Dendritic cell treated with granulocyte-macrophage colony-stimulating factor and Interleukin-4, amounts not matched to agents 40 ng/mL and 50 ng/mL, for 4 days (primary cell): ENCODE data around the gene AP3M1.
A peak's percentile ranks its signal among the peaks of the same experiment; 100 is the strongest.

ENCODE experiments used
- H3K27ac Mint-ChIP-seq: one replicate; pipeline ENCODE4 v1.8.0; 2022; ENCODE audit warnings: mild to moderate bottlenecking, mixed read lengths
- H3K27me3 Mint-ChIP-seq: one replicate; pipeline ENCODE4 v1.8.0; 2022; ENCODE audit warnings: mild to moderate bottlenecking, mixed read lengths
- H3K36me3 Mint-ChIP-seq: one replicate; pipeline ENCODE4 v1.8.0; 2022; ENCODE audit warnings: low read depth, mixed read lengths
- H3K4me1 Mint-ChIP-seq: one replicate; pipeline ENCODE4 v1.8.0; 2022; ENCODE audit warnings: low read depth, mixed read lengths
- H3K4me3 Mint-ChIP-seq: one replicate; pipeline ENCODE4 v1.8.0; 2022; ENCODE audit warnings: mild to moderate bottlenecking, moderate library complexity, mixed read lengths
- H3K9me3 Mint-ChIP-seq: one replicate; pipeline ENCODE4 v1.8.0; 2022; ENCODE audit warnings: mixed read lengths
- intact Hi-C: fragments of 100-400 bp; cut with micrococcal nuclease; formaldehyde crosslinking; loops from one replicate; pipeline ENCODE4 v1.15.0; 2022

The AP3M1 gene

DNA sequence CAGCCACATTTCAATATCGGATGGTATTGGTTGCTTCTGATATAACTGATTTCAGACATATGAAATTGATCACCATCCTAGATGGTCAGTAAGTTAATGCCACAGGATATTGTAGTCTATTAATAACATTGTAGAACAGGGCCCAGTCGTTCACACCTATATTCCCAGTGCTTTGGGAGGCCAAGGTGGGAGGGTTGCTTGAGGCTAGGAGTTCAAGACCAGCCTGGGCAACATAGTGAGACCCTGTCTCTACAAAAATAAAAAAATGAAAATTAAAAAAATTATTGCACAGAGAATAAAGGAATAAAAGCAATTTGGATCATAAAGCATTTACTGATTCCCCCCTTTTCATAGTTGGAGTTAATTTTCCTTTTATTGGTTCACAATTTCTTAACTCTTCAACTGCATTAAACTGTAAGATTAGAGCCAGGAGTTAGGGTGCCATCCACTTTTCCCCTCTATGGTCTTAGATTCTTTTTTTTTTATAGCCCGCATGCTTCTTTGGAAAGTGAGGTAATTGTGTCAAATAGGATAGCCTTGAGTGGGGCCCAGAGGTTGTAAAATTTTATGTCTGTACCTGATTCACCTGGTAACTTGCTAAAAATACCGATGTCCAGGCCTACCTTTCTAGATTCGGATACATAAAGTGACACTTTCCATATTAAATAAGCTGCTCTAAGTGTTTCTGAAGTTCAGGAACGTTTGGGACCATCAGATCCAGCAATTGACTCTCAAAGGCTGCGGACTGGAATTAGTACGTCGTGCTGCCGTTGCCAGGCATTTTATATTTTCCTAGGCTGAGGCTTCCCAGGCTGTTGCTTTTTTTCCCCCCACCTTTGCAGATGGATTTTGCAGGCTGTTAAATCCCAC is 25.1 kb upstream of the AP3M1 start:
- Mint-ChIP-seq H3K36me3 (peaks cover 9% of the 10 kb centered on the region), H3K27me3 (no peaks in the 10 kb centered on the region), H3K4me1 (peaks cover 35% of the 10 kb centered on the region), H3K4me3 (peak overlapping the region; percentile 95), H3K9me3 (no peaks in the 10 kb centered on the region), H3K27ac (peak overlapping the region; percentile 97)
- intact Hi-C loops, result loop anchor here (1.0 kb wide), 2 partner anchors 9 to 24 kb away; partner anchors contain the start of gene ADK

DNA sequence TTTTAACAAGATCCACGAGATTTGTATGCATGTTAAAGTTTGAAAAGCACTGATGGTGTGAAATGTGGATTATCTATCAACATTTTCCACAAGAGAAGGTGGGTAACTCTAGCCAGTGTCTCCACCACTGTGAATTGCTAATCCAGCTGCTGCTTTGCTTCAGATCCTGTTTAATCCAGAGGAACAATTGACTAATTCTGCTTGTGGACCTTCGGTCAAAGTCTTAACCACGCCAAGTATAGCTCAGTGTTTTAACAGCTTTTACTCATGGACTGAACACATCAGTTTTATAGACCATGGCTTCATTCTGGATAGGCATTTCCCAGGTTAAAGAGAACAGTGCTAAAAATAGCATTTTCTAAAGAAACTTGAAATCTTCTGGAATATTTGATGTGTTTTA is 23.9 kb upstream of the AP3M1 start:
- Mint-ChIP-seq H3K4me1 (peaks cover 31% of the 10 kb centered on the region), H3K36me3 (peaks cover 9% of the 10 kb centered on the region), H3K27ac (no peak overlapping the region), H3K9me3 (no peaks in the 10 kb centered on the region), H3K27me3 (no peaks in the 10 kb centered on the region), H3K4me3 (no peak overlapping the region)
- intact Hi-C loops, result no loop called here

DNA sequence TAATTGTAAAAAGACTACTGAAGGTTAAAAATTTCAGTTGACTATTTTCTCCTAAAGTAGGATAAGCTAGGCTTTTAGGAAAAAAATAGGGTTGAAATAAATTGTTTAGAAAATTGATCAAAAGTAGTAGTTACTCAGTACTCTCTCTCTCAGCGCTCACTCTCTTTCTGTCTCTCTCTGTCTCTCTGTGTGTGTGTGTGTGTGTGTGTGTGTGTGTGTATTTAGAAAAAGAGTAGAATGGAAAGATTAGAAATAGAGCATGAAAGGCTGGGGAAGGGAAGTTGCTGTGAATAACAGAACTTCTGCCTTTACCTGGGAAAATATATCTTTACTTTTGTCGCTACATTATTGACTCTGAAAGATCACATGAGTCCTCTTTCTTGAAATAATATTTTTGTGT is 21.0 kb upstream of the AP3M1 start:
- H3K27me3 Mint-ChIP-seq, result no peaks in the 10 kb centered on the region
- H3K9me3 Mint-ChIP-seq, result no peaks in the 10 kb centered on the region
- peaks cover 3% of the 10 kb centered on the region for H3K36me3 Mint-ChIP-seq
- peaks cover 34% of the 10 kb centered on the region for H3K4me1 Mint-ChIP-seq
- no peak overlapping the region for H3K4me3 Mint-ChIP-seq
- peak overlapping the region; percentile 53 for H3K27ac Mint-ChIP-seq
- intact Hi-C loops, result no loop called here

DNA sequence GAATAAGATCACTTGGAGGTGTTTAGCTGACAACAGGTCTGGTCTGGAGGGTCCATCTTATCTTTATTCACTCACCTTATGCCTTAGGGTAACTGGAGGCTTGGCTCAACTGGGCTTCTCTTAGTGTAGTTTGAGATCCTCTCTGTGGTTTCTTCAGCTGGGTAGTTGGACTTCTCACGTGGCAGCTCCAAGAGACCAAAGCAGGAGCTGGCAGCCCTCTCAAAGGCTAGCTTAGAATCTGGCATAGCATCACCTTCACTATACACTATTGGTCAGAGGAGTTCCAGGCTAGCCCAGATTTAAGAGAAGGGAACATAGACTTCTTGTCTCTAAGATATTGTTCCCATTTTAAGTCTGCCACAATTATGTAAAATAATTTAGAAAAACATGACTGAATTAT is 16.8 kb upstream of the AP3M1 start:
- Mint-ChIP-seq H3K27me3 (no peaks in the 10 kb centered on the region), H3K4me1 (peaks cover 35% of the 10 kb centered on the region), H3K9me3 (no peaks in the 10 kb centered on the region), H3K4me3 (no peak overlapping the region), H3K27ac (peak overlapping the region; percentile 93), H3K36me3 (peaks cover 2% of the 10 kb centered on the region)
- intact Hi-C loops, result no loop called here

DNA sequence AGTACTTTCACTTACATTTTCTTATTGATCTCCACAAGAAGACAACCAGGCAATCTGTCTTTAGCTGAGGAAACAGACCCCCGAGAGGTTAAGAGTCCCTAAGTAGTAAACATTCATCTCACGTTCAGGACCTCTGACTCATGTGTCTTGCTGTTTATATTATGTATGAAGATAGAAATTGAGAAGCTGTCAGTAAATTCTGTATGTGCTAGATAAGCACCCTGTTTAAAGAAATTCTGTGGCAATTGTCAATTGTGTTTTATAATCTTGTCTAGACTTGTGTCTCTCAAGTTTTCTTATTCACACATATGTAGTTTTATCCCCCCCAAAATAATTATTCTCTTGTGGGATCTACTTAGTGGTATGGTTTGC is 14.9 kb upstream of the AP3M1 start:
- H3K4me1 Mint-ChIP-seq, result peaks cover 27% of the 10 kb centered on the region
- intact Hi-C loops, result no loop called here
- H3K4me3 Mint-ChIP-seq, result no peak overlapping the region
- H3K27me3 Mint-ChIP-seq, result no peaks in the 10 kb centered on the region
- peak overlapping the region; percentile 79 for H3K27ac Mint-ChIP-seq
- no peaks in the 10 kb centered on the region for H3K9me3 Mint-ChIP-seq
- H3K36me3 Mint-ChIP-seq, result peaks cover 6% of the 10 kb centered on the region

DNA sequence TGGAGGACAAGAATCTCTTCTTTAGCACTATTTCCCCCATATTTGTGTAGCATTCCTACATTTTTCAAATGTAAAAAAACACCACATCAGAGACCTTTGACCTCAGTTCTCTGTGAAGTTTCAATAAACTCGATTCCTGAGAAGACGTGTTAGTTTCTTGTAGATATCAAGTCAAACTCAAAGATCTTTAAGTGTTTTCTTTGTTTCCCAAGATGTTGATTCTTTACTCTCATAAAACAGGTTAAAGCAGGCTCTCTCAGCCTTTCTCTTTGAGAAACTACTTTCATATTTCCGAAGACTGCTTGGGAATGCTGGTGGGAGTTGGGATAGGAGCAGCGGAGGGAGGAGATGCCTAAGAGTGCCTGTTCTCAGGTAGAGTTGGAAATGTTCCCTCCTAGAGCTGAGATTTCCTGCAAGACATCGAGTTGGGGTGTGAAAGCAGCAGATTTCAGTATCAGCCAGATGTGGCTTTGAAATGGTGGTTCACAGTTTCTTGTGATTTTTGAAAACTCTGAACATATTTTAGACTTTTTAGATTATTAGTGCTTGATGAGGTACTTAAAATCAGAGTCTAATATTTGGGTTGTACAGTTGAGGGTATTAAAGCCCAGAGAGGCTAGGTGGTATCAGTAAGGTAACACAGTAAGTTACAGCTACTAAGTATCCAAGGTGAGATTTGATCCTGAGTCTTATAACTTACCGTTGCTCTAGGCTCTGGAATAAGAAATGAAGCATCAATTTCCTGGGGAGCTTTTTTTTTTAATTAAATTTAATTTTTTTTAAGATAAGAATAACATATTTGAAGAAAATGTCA is 14.3 kb upstream of the AP3M1 start:
- Mint-ChIP-seq H3K27me3 (no peaks in the 10 kb centered on the region), H3K27ac (peak overlapping the region; percentile 22), H3K4me3 (no peak overlapping the region), H3K36me3 (peaks cover 6% of the 10 kb centered on the region), H3K4me1 (peaks cover 27% of the 10 kb centered on the region), H3K9me3 (no peaks in the 10 kb centered on the region)
- intact Hi-C loops, result no loop called here

DNA sequence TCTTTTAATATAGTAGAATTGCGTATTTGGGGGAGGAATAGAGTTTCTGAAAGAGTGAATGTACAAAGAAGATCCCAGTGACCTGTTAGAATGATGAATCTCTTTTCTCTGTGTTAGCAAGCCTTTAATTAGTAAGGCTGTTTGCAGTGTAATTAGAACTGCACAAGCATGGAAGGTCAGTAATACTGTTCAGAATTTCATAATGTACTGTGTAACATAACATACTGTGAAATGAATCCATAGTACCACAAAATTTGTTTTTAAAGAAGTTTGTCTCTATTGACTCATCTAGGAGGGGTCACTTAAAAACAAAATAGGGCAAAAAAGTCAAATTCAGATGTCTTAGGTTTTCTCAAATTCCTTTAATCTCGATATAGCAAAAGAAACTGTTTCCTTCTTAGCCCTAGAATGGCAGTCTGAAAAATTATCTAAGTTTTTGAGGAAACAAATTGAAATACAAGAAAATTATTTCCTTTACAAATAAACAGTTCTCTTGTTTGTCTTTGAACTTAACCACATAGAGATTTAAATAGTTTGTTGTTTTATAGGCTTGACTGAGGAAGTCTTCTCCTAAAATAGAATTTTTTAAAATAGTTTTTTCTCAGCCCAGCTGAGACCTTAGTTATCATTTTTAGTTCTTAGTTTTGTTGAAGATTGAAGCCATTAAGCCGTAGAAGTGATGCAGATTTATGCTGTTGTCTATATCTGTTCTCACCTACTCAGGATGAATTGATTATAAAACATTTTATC is 12.9 kb upstream of the AP3M1 start:
- Mint-ChIP-seq H3K4me1 (peaks cover 20% of the 10 kb centered on the region), H3K9me3 (no peaks in the 10 kb centered on the region), H3K4me3 (no peak overlapping the region), H3K27ac (no peak overlapping the region), H3K36me3 (peaks cover 6% of the 10 kb centered on the region), H3K27me3 (no peaks in the 10 kb centered on the region)
- intact Hi-C loops, result no loop called here

DNA sequence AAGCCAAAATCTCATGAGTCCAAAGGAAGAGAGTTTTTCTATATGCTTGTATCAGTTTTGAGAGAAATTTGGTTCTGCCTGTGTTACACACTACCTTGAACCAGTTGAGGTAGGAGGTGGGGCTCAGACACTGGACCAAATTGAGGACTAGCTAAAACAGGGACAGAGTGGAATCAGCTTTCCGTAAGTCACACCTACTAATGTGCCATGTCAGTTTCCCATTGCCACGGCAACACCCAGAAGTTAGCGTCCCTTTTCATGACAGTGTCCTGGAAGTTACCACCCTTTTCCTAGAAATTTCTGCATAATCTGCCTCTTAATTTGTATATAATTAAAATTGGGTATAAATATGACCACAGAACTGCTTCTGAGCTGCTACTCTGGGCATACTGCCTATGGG is 9.4 kb upstream of the AP3M1 start:
- Mint-ChIP-seq H3K27ac (no peak overlapping the region), H3K27me3 (no peaks in the 10 kb centered on the region), H3K36me3 (peaks cover 6% of the 10 kb centered on the region), H3K4me3 (no peak overlapping the region), H3K4me1 (peaks cover 14% of the 10 kb centered on the region), H3K9me3 (no peaks in the 10 kb centered on the region)
- intact Hi-C loops, result no loop called here

DNA sequence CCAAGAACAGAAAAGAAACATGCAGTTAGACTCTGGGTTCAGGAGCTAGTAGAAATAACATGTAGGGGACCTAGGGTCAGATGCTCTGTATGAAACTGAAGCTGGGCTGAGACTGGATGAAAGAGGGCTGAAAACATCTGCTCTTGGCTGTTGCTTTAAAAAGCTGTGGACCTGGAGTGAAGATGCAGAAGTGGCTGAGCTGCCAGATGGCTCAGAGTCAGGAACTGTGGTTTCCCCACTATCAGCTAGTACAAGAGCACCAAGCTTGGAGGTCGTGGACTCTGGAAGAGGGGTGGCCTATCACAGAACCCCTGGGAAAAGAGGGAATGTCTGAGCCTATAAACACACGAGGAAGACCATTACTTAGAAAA is 6.3 kb upstream of the AP3M1 start:
- no peaks in the 10 kb centered on the region for H3K27me3 Mint-ChIP-seq
- intact Hi-C loops, result no loop called here
- no peak overlapping the region for H3K4me3 Mint-ChIP-seq
- no peaks in the 10 kb centered on the region for H3K36me3 Mint-ChIP-seq
- no peaks in the 10 kb centered on the region for H3K9me3 Mint-ChIP-seq
- peaks cover 30% of the 10 kb centered on the region for H3K4me1 Mint-ChIP-seq
- H3K27ac Mint-ChIP-seq, result no peak overlapping the region

DNA sequence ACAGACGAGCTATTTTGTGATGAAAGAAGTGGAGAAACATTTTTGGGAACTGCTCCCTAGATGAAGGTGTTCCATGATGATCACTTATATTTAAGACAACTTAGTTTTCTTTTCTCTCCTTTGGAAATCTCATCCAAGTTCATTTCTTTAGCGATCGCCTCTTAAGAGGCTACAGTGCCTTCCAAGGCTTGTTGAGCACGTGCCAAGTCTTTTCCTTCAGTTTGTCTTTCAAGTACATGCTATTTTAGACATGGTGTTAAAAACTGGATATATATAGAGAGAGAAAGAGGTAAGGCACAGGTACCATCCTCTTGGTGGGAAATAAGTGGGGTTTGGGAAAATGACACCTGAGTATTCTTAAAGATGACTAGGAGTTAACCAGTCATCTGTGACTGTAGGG is 3.0 kb upstream of the AP3M1 start:
- H3K36me3 Mint-ChIP-seq, result no peaks in the 10 kb centered on the region
- H3K27ac Mint-ChIP-seq, result no peak overlapping the region
- H3K9me3 Mint-ChIP-seq, result no peaks in the 10 kb centered on the region
- H3K4me1 Mint-ChIP-seq, result peaks cover 30% of the 10 kb centered on the region
- intact Hi-C loops, result loop anchor here (5.0 kb wide), 1 partner anchor 74 kb away; no protein-coding TSS in a partner anchor
- H3K4me3 Mint-ChIP-seq, result no peak overlapping the region
- H3K27me3 Mint-ChIP-seq, result no peaks in the 10 kb centered on the region

DNA sequence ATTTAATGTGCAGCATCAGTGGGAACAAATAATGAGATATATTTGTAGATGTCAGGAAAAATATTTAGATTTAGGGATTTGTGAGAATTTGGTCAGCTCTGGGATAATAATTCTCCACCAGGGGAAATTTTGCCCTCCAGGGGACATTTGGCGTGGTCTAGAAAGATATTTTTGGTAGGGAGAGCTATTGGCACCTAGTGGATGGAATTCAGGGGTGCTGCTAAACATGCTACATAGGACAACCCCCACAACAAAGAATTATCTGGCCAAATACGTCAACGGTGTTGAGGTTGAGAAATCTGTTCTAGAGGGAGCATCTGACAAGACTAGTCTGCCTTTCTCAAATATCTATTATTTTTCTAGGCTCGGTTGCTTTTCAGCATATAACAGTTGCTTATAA is 2.5 kb upstream of the AP3M1 start:
- H3K27me3 Mint-ChIP-seq, result no peaks in the 10 kb centered on the region
- no peaks in the 10 kb centered on the region for H3K9me3 Mint-ChIP-seq
- intact Hi-C loops, result loop anchor here (5.0 kb wide), 1 partner anchor 74 kb away; no protein-coding TSS in a partner anchor
- H3K4me3 Mint-ChIP-seq, result no peak overlapping the region
- peaks cover 2% of the 10 kb centered on the region for H3K36me3 Mint-ChIP-seq
- peaks cover 32% of the 10 kb centered on the region for H3K4me1 Mint-ChIP-seq
- H3K27ac Mint-ChIP-seq, result peak overlapping the region; percentile 17

DNA sequence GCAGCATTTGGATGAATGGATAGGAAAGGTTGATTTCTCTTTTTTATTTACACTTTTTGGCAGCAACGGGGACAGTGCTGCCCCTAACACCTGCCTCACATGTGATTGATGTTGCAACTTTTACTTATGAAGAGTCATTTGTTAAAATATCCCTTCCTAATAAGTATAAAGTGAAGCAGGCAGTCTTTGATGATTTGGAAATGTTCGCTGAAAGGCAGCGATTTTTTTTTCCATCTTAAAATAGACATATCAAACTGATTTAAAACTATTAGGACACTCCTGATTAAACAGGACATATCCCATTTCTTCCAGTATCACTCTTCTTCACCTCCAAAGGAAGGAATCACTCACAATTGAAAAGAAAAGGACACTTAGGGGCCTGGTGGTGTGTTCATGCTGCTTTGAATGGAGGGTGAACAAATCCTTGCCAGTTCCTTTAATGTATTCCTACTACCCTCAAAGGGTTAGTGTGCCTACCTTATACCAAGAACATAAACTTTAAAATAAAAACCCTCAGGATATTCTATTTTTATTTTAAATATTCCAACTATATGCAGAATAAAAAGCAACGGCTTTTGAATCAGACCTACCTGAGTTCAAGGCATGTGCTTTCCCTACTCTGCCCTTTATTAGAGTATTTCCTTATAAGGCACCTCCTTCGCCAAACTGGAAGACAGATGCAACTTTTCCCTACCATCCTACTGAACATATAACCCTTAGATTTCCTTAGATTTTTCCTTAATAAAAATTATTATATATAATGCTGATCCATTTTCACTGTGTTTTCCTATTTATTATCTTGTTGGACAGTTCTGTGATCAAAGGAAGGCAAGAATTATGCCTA is 1.5 kb upstream of the AP3M1 start:
- Mint-ChIP-seq H3K4me3 (no peak overlapping the region), H3K9me3 (no peaks in the 10 kb centered on the region), H3K27me3 (no peaks in the 10 kb centered on the region), H3K36me3 (peaks cover 11% of the 10 kb centered on the region), H3K27ac (no peak overlapping the region), H3K4me1 (peaks cover 36% of the 10 kb centered on the region)
- intact Hi-C loops, result loop anchor here (1.0 to 5.0 kb wide), 2 partner anchors 24 to 75 kb away; no protein-coding TSS in a partner anchor
